ENCODE results near the gene OGG1.

OGG1 gene

GRCh38 chr3:9786209-9786739 lies 36.5 kb downstream of the OGG1 start:
- DNase-seq (ENCODE audit: low spot score): no peak

GRCh38 chr3:9786825-9787669 lies 37.3 kb downstream of the OGG1 start:
- no peak for DNase-seq (ENCODE audit: low spot score)

- DNase-seq (ENCODE audit: low spot score): no peak
These were observed 38.0 kb downstream of the OGG1 start for GRCh38 chr3:9787714-9788113.

GRCh38 chr3:9791127-9791526 lies 41.4 kb downstream of the OGG1 start:
- no peak for DNase-seq (ENCODE audit: low spot score)

- DNase-seq (ENCODE audit: low spot score): no peak
These were observed 42.1 kb downstream of the OGG1 start for GRCh38 chr3:9791790-9792404.

GRCh38 chr3:9792405-9793160 lies 42.8 kb downstream of the OGG1 start, which contains the start of the genes ARPC4 and TADA3:
Gene ARPC4 (plus strand): TSS chr3:9793082. CDS start chr3:9793122, 40 bp downstream.
Gene TADA3 (minus strand): TSS chr3:9792473. CDS start chr3:9791466, 1,007 bp downstream.
- peak; percentile 94 for DNase-seq (ENCODE audit: low spot score)

- peak; percentile 34 for DNase-seq (ENCODE audit: low spot score)
These were observed 43.5 kb downstream of the OGG1 start for GRCh38 chr3:9793161-9793781.

- no peak for DNase-seq (ENCODE audit: low spot score)
These were observed 44.6 kb downstream of the OGG1 start for GRCh38 chr3:9794400-9794799.

GRCh38 chr3:9795207-9795606 lies 45.5 kb downstream of the OGG1 start:
- DNase-seq (ENCODE audit: low spot score): no peak

- no peak for DNase-seq (ENCODE audit: low spot score)
These were observed 47.6 kb downstream of the OGG1 start for GRCh38 chr3:9797196-9797945.

GRCh38 chr3:9800529-9800928 lies 50.8 kb downstream of the OGG1 start:
- DNase-seq (ENCODE audit: low spot score): no peak

GRCh38 chr3:9803494-9803893 lies 53.7 kb downstream of the OGG1 start:
- DNase-seq (ENCODE audit: low spot score): no peak

- no peak for DNase-seq (ENCODE audit: low spot score)
These were observed 55.2 kb downstream of the OGG1 start for GRCh38 chr3:9804996-9805395.

GRCh38 chr3:9806137-9806536 lies 56.4 kb downstream of the OGG1 start:
- no peak for DNase-seq (ENCODE audit: low spot score)
